A673 (cell line): ENCODE results near the gene COL4A4. TPM values are rescaled to one million over a fixed set of nuclear protein-coding genes. Genes with fewer than 3 reads are reported as not detected.

Experiments used
- BruUV-seq: library from RNA; stranded (reverse); fragments of 400-500 nt; replicated peaks from 2 replicates; lab custom pipeline; 2021; lab: Mats Ljungman, UMichigan
- CTCF ChIA-PET: fragments of 300-600 bp; sonication (Branson Sonifier 250); formaldehyde crosslinking; loops from one replicate; lab custom pipeline; 2022; ENCODE audit warnings: antibody characterized with exemption; lab: Charles Lee
- POLR2A ChIA-PET: fragments of 300-600 bp; sonication (Branson Sonifier 250); formaldehyde crosslinking; loops from one replicate; lab custom pipeline; 2022; ENCODE audit warnings: antibody characterized with exemption; ENCODE audit not compliant: low non-redundant PET; lab: Charles Lee
- DNase-seq: peaks from one replicate; pipeline ENCODE4 v3.0.0-alpha.2; 2015; ENCODE audit warnings: low spot score
- H3K27ac ChIP-seq: fragments of 200-600 bp; sonication (generic); 2 replicates; pipeline ENCODE4 v1.5.1; 2016; ENCODE audit warnings: mixed run types, low read depth, mild to moderate bottlenecking, mixed read lengths, antibody characterized with exemption, low read length; ENCODE audit not compliant: poor library complexity, severe bottlenecking
- H3K27me3 ChIP-seq: fragments of 200-600 bp; sonication (generic); replicated peaks from 2 replicates; pipeline ENCODE4 v1.6.1; 2017; ENCODE audit warnings: mixed run types, low read depth, mild to moderate bottlenecking, mixed read lengths, antibody characterized with exemption, low read length; ENCODE audit not compliant: insufficient read depth, poor library complexity
- H3K36me3 ChIP-seq: fragments of 200-600 bp; sonication (generic); 2 replicates; pipeline ENCODE4 v1.6.1; 2016; ENCODE audit warnings: mixed run types, mild to moderate bottlenecking, mixed read lengths, antibody characterized with exemption, low read length; ENCODE audit not compliant: insufficient read depth, poor library complexity, severe bottlenecking
- H3K4me1 ChIP-seq: fragments of 200-600 bp; sonication (generic); 2 replicates; pipeline ENCODE4 v1.6.1; 2017; ENCODE audit warnings: mixed run types, mild to moderate bottlenecking, mixed read lengths, antibody characterized with exemption, low read length; ENCODE audit not compliant: insufficient read depth, poor library complexity, severe bottlenecking
- H3K4me3 ChIP-seq: fragments of 200-600 bp; sonication (generic); 2 replicates; pipeline ENCODE4 v1.5.1; 2016; ENCODE audit warnings: low read depth, mixed run types, mild to moderate bottlenecking, mixed read lengths, low read length; ENCODE audit not compliant: poor library complexity, severe bottlenecking
- H3K9me3 ChIP-seq: fragments of 200-600 bp; sonication (generic); 2 replicates; pipeline ENCODE4 v1.6.1; 2016; ENCODE audit warnings: mixed run types, low read depth, mild to moderate bottlenecking, mixed read lengths, antibody characterized with exemption, low read length; ENCODE audit not compliant: poor library complexity, severe bottlenecking
- EZH2 ChIP-seq: fragments of 200-600 bp; sonication (generic); IDR thresholded peaks from 2 replicates; pipeline ENCODE4 v1.6.1; 2017; ENCODE audit warnings: borderline replicate concordance, low read depth, mild to moderate bottlenecking, mixed read lengths, antibody characterized with exemption, low read length; ENCODE audit not compliant: poor library complexity, severe bottlenecking
- intact Hi-C: fragments of 100-400 bp; cut with micrococcal nuclease; formaldehyde crosslinking; loops from one replicate; pipeline ENCODE4 v1.10.0; 2022; ENCODE audit not compliant: unreplicated experiment
- total RNA-seq: library from RNA; stranded (reverse); gene quantifications from 2 replicates; pipeline ENCODE4 v1.2.3, GENCODE V29; 2021
- TF ChIP-seq, protein P1 (sequence below): fragments of 300-800, 200-600 bp; sonication (generic); conservative IDR thresholded peaks from 2 replicates; pipeline ENCODE4 v1.5.1; 2017; ENCODE audit warnings: low read depth, mild to moderate bottlenecking, antibody characterized with exemption, low read length, moderate library complexity, mixed read lengths

Gene COL4A4
- total RNA-seq, 1 experiment from 2014 or later = not detected

DNA sequence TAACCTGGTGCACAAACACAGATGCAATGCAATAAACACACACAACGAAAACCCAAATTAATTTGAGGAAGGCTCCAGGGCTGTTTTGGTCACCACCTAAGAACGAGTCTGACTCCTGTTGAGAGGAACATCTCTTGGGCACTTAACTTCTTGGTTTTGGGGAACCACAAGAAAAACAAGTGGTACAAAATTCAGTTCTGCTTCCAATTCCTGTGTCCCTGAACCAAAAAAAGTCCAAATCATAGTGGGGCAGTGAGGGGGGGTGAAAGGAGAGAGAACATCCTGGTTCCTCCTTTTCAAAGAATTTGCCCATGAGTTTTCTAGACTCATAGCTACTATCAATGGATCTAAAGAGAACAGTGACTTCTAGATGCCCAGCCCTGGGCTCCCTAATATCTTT lies 143.6 kb downstream of the COL4A4 start:
- CTCF ChIA-PET = no interaction called here
- no peak for TF ChIP-seq EZH2
- TF ChIP-seq, protein P1, sequence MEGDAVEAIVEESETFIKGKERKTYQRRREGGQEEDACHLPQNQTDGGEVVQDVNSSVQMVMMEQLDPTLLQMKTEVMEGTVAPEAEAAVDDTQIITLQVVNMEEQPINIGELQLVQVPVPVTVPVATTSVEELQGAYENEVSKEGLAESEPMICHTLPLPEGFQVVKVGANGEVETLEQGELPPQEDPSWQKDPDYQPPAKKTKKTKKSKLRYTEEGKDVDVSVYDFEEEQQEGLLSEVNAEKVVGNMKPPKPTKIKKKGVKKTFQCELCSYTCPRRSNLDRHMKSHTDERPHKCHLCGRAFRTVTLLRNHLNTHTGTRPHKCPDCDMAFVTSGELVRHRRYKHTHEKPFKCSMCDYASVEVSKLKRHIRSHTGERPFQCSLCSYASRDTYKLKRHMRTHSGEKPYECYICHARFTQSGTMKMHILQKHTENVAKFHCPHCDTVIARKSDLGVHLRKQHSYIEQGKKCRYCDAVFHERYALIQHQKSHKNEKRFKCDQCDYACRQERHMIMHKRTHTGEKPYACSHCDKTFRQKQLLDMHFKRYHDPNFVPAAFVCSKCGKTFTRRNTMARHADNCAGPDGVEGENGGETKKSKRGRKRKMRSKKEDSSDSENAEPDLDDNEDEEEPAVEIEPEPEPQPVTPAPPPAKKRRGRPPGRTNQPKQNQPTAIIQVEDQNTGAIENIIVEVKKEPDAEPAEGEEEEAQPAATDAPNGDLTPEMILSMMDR = no peak
- Histone ChIP-seq H3K9me3 (no peaks in the 10 kb centered on the region), H3K27ac (no peak overlapping the region), H3K4me3 (no peak overlapping the region), H3K4me1 (no peaks in the 10 kb centered on the region), H3K27me3 (no peaks in the 10 kb centered on the region), H3K36me3 (no peaks in the 10 kb centered on the region)
- BruUV-seq = no TSS peak
- POLR2A ChIA-PET = no interaction called here
- intact Hi-C loops = no loop called here
- DNase-seq = no peak

- TF ChIP-seq, protein P1 = no peak
- TF ChIP-seq EZH2 = no peak
- ChIA-PET CTCF (no interaction called here), POLR2A (no interaction called here)
Observed at GRCh38 chr2:227016894-227017293, 147.1 kb downstream of the COL4A4 start.

DNA sequence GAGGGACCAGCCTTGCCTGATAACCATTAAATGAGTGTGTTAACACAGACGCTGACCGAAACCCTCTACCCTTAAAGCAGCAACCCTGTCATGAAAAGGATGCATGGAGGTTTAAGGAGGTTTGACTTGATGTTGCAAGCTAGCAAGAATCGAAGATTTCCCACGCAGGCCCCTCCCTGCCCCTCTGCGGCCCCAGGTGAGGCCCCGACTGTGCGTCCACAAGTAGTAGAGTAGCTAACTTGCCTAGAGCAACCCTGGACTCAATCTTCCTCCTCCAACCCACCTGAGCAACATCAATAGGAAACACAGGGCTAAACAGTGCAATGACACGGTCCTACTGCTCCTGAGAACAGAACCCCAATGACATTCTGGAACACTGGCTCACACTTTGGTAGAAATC lies 150.1 kb downstream of the COL4A4 start:
- CTCF ChIA-PET = no interaction called here
- H3K27me3 ChIP-seq = no peaks in the 10 kb centered on the region
- no peak overlapping the region for H3K27ac ChIP-seq
- no peaks in the 10 kb centered on the region for H3K9me3 ChIP-seq
- H3K36me3 ChIP-seq = no peaks in the 10 kb centered on the region
- BruUV-seq = no TSS peak
- DNase-seq = no peak
- no peaks in the 10 kb centered on the region for H3K4me1 ChIP-seq
- intact Hi-C loops = no loop called here
- POLR2A ChIA-PET = no interaction called here
- TF ChIP-seq, protein P1 = no peak
- no peak for TF ChIP-seq EZH2
- H3K4me3 ChIP-seq = no peak overlapping the region

More at GRCh38 chr2:227016894-227017293, 147.1 kb downstream of the COL4A4 start:
- H3K36me3 ChIP-seq = no peaks in the 10 kb centered on the region
- H3K4me1 ChIP-seq = no peaks in the 10 kb centered on the region
- DNase-seq = no peak
- H3K27me3 ChIP-seq = no peaks in the 10 kb centered on the region
- no peak overlapping the region for H3K4me3 ChIP-seq
- no peak overlapping the region for H3K27ac ChIP-seq
- BruUV-seq = no TSS peak
- no peaks in the 10 kb centered on the region for H3K9me3 ChIP-seq
- intact Hi-C loops = no loop called here
